ENCODE data around the gene ABCC9. TPM values are rescaled to one million over a fixed set of nuclear protein-coding genes. Genes with fewer than 3 reads are reported as not detected.

The ABCC9 gene
- polyA plus RNA-seq, 4 donors = under 0.01 to 2.5 (median 1.4) TPM; not detected in 1

DNA sequence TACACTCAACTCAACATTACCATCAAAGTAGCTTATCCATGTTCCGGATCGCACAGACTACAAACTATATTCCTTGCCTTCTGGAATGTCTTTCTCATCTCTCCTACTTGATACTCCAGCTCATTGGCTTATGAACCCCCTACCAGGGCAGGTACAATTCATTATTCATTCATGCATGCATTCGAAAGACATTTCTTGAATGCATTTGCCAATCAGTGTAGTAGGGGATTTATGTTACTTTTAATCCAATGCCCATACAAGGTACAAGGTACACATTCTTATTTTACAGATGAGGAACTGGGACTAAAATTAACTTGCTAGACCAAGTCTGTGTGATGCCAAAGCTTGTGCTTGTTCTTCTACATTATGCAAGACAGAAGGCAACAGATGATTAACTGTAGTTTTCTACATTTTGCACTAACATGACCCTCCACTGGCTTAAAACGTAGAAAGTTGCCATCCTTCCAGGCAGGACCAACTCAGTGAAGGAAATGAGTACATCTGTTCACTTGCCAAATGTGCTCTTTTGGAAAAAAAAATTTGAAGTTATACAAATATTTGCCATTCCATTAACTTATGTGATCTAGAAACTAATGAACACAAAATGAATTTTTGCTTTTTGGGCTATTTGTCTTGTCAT, 113.0 kb downstream of the ABCC9 start:
- WGBS, 3 donors = 79 to 91% (median 91%) methylated on average over 4 of the region's 4 CpGs
- no peak overlapping the region for H3K4me3 ChIP-seq (ENCODE audit: low read depth in 1 of 3, low read length in 3 of 3)
- no peak for FAIRE-seq

GRCh38 chr12:21827083-21827482, 114.1 kb downstream of the ABCC9 start:
- no peak for FAIRE-seq
- DNase-seq = peak in 1 of 2 donors; percentile 14

More for the DNA sequence above, 113.0 kb downstream of the ABCC9 start:
- Histone ChIP-seq H3K36me3 (ENCODE audit: control insufficient read depth in 3 of 3, insufficient read depth in 2 of 3, low read depth in 1 of 3, low read length in 3 of 3) (no peaks in the 10 kb centered on the region), H3K9me3 (ENCODE audit: control insufficient read depth in 2 of 2, insufficient read depth in 1 of 2, low read depth in 1 of 2, low read length in 1 of 2) (no peaks in the 10 kb centered on the region), H3K27me3 (ENCODE audit: control insufficient read depth in 3 of 3, insufficient read depth in 3 of 3, low read length in 3 of 3) (no peaks in the 10 kb centered on the region), H3K4me1 (ENCODE audit: control insufficient read depth in 3 of 3, insufficient read depth in 2 of 3, low read depth in 1 of 3, low read length in 2 of 3) (no peaks in the 10 kb centered on the region), H3K27ac (ENCODE audit: low read depth in 1 of 3, low read length in 2 of 3) (no peak overlapping the region)
- no peak for DNase-seq

DNA sequence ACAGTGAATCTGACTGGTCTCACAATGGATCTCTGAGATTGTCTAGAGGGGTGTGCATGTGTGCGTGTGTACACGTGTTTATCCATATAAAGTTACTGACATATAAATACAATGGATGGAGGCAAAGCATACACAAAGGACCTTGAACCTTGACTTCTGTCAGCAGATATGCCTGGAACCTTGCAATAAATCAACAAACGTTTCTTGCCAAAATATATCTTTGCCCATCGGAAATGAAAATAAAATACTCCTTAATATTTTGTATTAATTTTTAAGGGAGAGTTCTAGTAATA, 114.7 kb downstream of the ABCC9 start:
- Histone ChIP-seq H3K27me3 (ENCODE audit: control insufficient read depth in 3 of 3, insufficient read depth in 3 of 3, low read length in 3 of 3) (no peaks in the 10 kb centered on the region), H3K27ac (ENCODE audit: low read depth in 1 of 3, low read length in 2 of 3) (no peak overlapping the region), H3K4me1 (ENCODE audit: control insufficient read depth in 3 of 3, insufficient read depth in 2 of 3, low read depth in 1 of 3, low read length in 2 of 3) (peaks cover 0 to 3% (median 0%) of the 10 kb centered on the region in 3 donors), H3K4me3 (ENCODE audit: low read depth in 1 of 3, low read length in 3 of 3) (no peak overlapping the region), H3K36me3 (ENCODE audit: control insufficient read depth in 3 of 3, insufficient read depth in 2 of 3, low read depth in 1 of 3, low read length in 3 of 3) (no peaks in the 10 kb centered on the region), H3K9me3 (ENCODE audit: control insufficient read depth in 2 of 2, insufficient read depth in 1 of 2, low read depth in 1 of 2, low read length in 1 of 2) (no peaks in the 10 kb centered on the region)
- 19 to 56% (median 38%) methylated on average over 4 of the region's 4 CpGs for WGBS, 3 donors
- no peak for DNase-seq
- no peak for FAIRE-seq

More at GRCh38 chr12:21827083-21827482, 114.1 kb downstream of the ABCC9 start:
- no peaks in the 10 kb centered on the region for H3K9me3 ChIP-seq (ENCODE audit: control insufficient read depth in 2 of 2, insufficient read depth in 1 of 2, low read depth in 1 of 2, low read length in 1 of 2)
- H3K27ac ChIP-seq (ENCODE audit: low read depth in 1 of 3, low read length in 2 of 3) = no peak overlapping the region
- peaks cover 0 to 3% (median 0%) of the 10 kb centered on the region in 3 donors for H3K4me1 ChIP-seq (ENCODE audit: control insufficient read depth in 3 of 3, insufficient read depth in 2 of 3, low read depth in 1 of 3, low read length in 2 of 3)
- 27 to 35% (median 30%) methylated on average over 3 of the region's 3 CpGs for WGBS, 3 donors
- H3K4me3 ChIP-seq (ENCODE audit: low read depth in 1 of 3, low read length in 3 of 3) = no peak overlapping the region
- no peaks in the 10 kb centered on the region for H3K36me3 ChIP-seq (ENCODE audit: control insufficient read depth in 3 of 3, insufficient read depth in 2 of 3, low read depth in 1 of 3, low read length in 3 of 3)
- H3K27me3 ChIP-seq (ENCODE audit: control insufficient read depth in 3 of 3, insufficient read depth in 3 of 3, low read length in 3 of 3) = no peaks in the 10 kb centered on the region

DNA sequence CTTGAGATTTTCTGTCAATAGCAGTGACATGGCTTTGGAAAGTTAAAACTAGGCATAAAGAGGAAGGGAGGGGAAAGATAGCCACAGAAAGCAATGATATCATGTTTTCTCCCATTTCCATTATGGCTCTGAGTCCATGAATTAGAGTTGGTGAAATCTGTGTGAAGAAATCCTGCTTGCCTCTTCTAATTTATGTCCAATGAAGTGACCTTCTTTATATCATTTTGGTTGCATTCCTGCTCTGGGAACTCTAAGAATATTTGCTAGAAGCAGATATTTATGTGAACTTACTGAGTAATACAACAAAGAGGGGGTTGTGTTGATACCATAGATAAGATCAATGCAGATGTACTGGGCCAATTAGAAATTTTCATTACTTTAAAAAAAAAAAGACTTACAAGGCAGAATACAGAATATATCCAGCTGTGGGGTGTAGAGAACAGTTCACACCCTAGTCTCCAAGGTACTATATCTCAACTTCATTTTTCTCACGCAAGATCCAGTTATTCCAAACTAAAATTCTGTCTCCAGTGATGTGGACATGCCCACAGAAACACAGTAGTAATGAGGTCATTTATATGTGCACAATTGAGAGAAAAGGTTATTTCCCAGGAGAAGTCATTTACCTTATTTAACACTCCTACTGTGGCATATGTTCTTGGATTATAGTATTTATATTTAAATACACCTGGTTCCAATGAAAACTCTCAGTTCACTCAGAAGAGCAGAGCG, 115.2 kb downstream of the ABCC9 start:
- Histone ChIP-seq H3K4me3 (ENCODE audit: low read depth in 1 of 3, low read length in 3 of 3) (no peak overlapping the region), H3K27me3 (ENCODE audit: control insufficient read depth in 3 of 3, insufficient read depth in 3 of 3, low read length in 3 of 3) (no peaks in the 10 kb centered on the region), H3K27ac (ENCODE audit: low read depth in 1 of 3, low read length in 2 of 3) (no peak overlapping the region), H3K9me3 (ENCODE audit: control insufficient read depth in 2 of 2, insufficient read depth in 1 of 2, low read depth in 1 of 2, low read length in 1 of 2) (no peaks in the 10 kb centered on the region), H3K4me1 (ENCODE audit: control insufficient read depth in 3 of 3, insufficient read depth in 2 of 3, low read depth in 1 of 3, low read length in 2 of 3) (peaks cover 0 to 3% (median 0%) of the 10 kb centered on the region in 3 donors), H3K36me3 (ENCODE audit: control insufficient read depth in 3 of 3, insufficient read depth in 2 of 3, low read depth in 1 of 3, low read length in 3 of 3) (no peaks in the 10 kb centered on the region)
- DNase-seq = no peak
- no peak for FAIRE-seq
- 86 to 95% (median 93%) methylated on average over 2 of the region's 2 CpGs for WGBS, 3 donors

DNA sequence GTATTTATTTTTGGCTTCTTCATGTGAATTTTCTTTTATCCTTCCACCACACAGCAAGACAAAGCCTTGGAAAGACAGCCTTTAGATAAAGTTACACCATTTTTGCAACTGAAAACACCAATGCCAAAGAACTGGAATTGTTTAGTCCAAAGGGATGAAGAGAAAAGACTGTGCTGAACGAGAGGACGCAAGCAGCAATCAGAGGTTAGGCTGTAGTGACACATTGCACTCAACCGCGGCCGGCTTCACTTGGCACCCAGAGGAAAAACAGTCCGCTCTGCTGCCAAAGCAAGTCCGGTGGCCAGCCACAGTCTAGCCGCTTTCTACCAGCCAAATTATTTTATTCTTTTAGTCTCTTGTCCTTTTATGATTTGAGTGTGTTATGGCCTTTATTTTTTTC, 117.6 kb downstream of the ABCC9 start:
- WGBS, 3 donors = 81 to 93% (median 88%) methylated on average over 8 of the region's 8 CpGs
- H3K4me3 ChIP-seq (ENCODE audit: low read depth in 1 of 3, low read length in 3 of 3) = no peak overlapping the region
- peaks cover 0 to 6% (median 0%) of the 10 kb centered on the region in 3 donors for H3K4me1 ChIP-seq (ENCODE audit: control insufficient read depth in 3 of 3, insufficient read depth in 2 of 3, low read depth in 1 of 3, low read length in 2 of 3)
- H3K9me3 ChIP-seq (ENCODE audit: control insufficient read depth in 2 of 2, insufficient read depth in 1 of 2, low read depth in 1 of 2, low read length in 1 of 2) = no peaks in the 10 kb centered on the region
- FAIRE-seq = no peak
- H3K27ac ChIP-seq (ENCODE audit: low read depth in 1 of 3, low read length in 2 of 3) = no peak overlapping the region
- no peaks in the 10 kb centered on the region for H3K36me3 ChIP-seq (ENCODE audit: control insufficient read depth in 3 of 3, insufficient read depth in 2 of 3, low read depth in 1 of 3, low read length in 3 of 3)
- H3K27me3 ChIP-seq (ENCODE audit: control insufficient read depth in 3 of 3, insufficient read depth in 3 of 3, low read length in 3 of 3) = no peaks in the 10 kb centered on the region
- no peak for DNase-seq

DNA sequence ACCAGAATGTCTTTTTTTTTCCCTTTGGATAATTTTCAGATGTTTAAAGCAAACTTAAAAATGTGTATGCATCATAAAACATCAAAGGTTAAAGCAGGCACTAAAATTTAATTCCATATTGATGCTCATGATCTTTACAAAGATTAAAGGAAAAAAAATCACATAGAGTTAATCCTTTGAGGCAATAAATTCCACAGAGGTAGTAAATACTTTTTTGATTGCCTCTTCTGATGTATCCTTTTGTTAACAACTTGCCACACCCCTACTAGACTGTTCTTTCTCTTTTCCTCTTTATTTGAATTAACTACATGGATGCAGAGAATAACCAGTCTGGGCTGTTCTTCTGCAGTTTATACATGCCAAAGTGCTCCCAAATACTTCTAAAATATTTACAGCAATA, 121.5 kb downstream of the ABCC9 start:
- Histone ChIP-seq H3K27ac (ENCODE audit: low read depth in 1 of 3, low read length in 2 of 3) (no peak overlapping the region), H3K4me3 (ENCODE audit: low read depth in 1 of 3, low read length in 3 of 3) (no peak overlapping the region), H3K4me1 (ENCODE audit: control insufficient read depth in 3 of 3, insufficient read depth in 2 of 3, low read depth in 1 of 3, low read length in 2 of 3) (peaks cover 0 to 6% (median 0%) of the 10 kb centered on the region in 3 donors), H3K9me3 (ENCODE audit: control insufficient read depth in 2 of 2, insufficient read depth in 1 of 2, low read depth in 1 of 2, low read length in 1 of 2) (no peaks in the 10 kb centered on the region), H3K27me3 (ENCODE audit: control insufficient read depth in 3 of 3, insufficient read depth in 3 of 3, low read length in 3 of 3) (no peaks in the 10 kb centered on the region), H3K36me3 (ENCODE audit: control insufficient read depth in 3 of 3, insufficient read depth in 2 of 3, low read depth in 1 of 3, low read length in 3 of 3) (no peaks in the 10 kb centered on the region)
- DNase-seq = peak; percentile 31 to 36
- FAIRE-seq = no peak

- H3K4me1 ChIP-seq (ENCODE audit: control insufficient read depth in 3 of 3, insufficient read depth in 2 of 3, low read depth in 1 of 3, low read length in 2 of 3) = peaks cover 0 to 6% (median 0%) of the 10 kb centered on the region in 3 donors
- no peak overlapping the region for H3K27ac ChIP-seq (ENCODE audit: low read depth in 1 of 3, low read length in 2 of 3)
- peak in 1 of 2 donors; percentile 17 for DNase-seq
- FAIRE-seq = no peak
- H3K9me3 ChIP-seq (ENCODE audit: control insufficient read depth in 2 of 2, insufficient read depth in 1 of 2, low read depth in 1 of 2, low read length in 1 of 2) = no peaks in the 10 kb centered on the region
- no peak overlapping the region for H3K4me3 ChIP-seq (ENCODE audit: low read depth in 1 of 3, low read length in 3 of 3)
- WGBS, 3 donors = 1 to 23% (median 16%) methylated on average over 2 of the region's 2 CpGs
- no peaks in the 10 kb centered on the region for H3K36me3 ChIP-seq (ENCODE audit: control insufficient read depth in 3 of 3, insufficient read depth in 2 of 3, low read depth in 1 of 3, low read length in 3 of 3)
- no peaks in the 10 kb centered on the region for H3K27me3 ChIP-seq (ENCODE audit: control insufficient read depth in 3 of 3, insufficient read depth in 3 of 3, low read length in 3 of 3)
Observed at GRCh38 chr12:21819236-21819635, 122.0 kb downstream of the ABCC9 start.

DNA sequence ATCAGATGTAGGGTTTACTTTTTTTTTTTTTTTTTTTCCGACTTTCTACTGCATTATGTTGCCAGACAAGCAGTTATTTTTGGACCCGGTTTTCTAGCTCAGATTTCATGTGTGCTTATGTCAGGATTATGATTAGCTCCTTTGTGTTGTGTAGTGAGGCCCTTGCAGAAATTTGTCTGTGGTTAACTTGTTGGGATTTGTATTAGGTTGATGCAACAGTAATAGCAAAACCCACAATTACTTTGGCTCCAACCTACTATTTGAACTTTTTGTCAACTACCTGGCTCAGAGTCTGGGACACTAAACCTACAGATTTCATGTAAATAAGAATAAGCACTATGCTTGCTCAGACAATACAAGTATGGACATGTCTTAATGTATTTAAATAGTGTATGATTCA, 122.6 kb downstream of the ABCC9 start:
- DNase-seq = no peak
- no peak for FAIRE-seq
- Histone ChIP-seq H3K4me1 (ENCODE audit: control insufficient read depth in 3 of 3, insufficient read depth in 2 of 3, low read depth in 1 of 3, low read length in 2 of 3) (peaks cover 0 to 6% (median 0%) of the 10 kb centered on the region in 3 donors), H3K27me3 (ENCODE audit: control insufficient read depth in 3 of 3, insufficient read depth in 3 of 3, low read length in 3 of 3) (no peaks in the 10 kb centered on the region), H3K27ac (ENCODE audit: low read depth in 1 of 3, low read length in 2 of 3) (no peak overlapping the region), H3K4me3 (ENCODE audit: low read depth in 1 of 3, low read length in 3 of 3) (no peak overlapping the region), H3K9me3 (ENCODE audit: control insufficient read depth in 2 of 2, insufficient read depth in 1 of 2, low read depth in 1 of 2, low read length in 1 of 2) (no peaks in the 10 kb centered on the region), H3K36me3 (ENCODE audit: control insufficient read depth in 3 of 3, insufficient read depth in 2 of 3, low read depth in 1 of 3, low read length in 3 of 3) (no peaks in the 10 kb centered on the region)
- WGBS, 3 donors = 51 to 69% (median 56%) methylated on average over 2 of the region's 2 CpGs

Measured in small intestine (tissue), 7 donors.